HG03066 (cell line): Measurements from ENCODE around the gene TNF.

Source experiments
- ATAC-seq: cut with Tn5 transposase; IDR thresholded peaks from one replicate; pipeline ENCODE4 v1.9.1; 2021; ENCODE audit warnings: low read depth; ENCODE audit not compliant: unreplicated experiment

TNF gene

DNA sequence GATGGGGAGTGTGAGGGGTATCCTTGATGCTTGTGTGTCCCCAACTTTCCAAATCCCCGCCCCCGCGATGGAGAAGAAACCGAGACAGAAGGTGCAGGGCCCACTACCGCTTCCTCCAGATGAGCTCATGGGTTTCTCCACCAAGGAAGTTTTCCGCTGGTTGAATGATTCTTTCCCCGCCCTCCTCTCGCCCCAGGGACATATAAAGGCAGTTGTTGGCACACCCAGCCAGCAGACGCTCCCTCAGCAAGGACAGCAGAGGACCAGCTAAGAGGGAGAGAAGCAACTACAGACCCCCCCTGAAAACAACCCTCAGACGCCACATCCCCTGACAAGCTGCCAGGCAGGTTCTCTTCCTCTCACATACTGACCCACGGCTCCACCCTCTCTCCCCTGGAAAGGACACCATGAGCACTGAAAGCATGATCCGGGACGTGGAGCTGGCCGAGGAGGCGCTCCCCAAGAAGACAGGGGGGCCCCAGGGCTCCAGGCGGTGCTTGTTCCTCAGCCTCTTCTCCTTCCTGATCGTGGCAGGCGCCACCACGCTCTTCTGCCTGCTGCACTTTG lies at the start of gene TNF:
Gene TNF, plus strand, starts transcription at position 231 of the 567 bp plus-strand sequence. Its CDS starts 177 bp downstream, at position 408.
- no peak for ATAC-seq

- no peak for ATAC-seq
These were observed 49.3 kb upstream of the TNF start for GRCh38 chr6:31525932-31526591.

GRCh38 chr6:31528307-31528777 lies 47.0 kb upstream of the TNF start:
- no peak for ATAC-seq

DNA sequence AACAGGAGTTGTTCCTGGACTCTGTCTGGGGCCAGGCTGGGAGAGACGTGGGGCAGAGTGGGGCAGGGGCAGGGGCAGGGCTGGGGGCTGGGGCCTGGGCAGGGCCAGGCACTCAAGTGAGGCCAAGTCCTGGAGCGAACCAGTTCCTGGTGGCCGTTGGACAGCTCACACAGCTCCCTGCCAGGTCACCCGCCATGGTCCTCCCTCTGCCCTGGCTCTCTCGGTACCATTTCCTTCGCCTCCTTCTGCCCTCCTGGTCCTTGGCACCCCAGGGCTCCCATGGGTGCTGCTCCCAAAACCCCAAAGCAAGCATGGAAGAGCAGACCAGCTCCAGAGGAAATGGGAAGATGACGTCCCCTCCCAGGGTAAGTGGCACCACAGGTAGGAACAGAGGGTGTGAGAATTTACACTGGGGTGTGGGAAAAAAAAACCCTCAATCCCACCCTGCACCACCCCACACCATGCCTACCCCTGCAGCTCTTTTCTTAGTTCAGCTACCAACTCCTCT lies 46.5 kb upstream of the TNF start, which contains the start of gene MCCD1:
Gene MCCD1, plus strand, starts transcription at position 142 of the 508 bp plus-strand sequence. Its CDS starts 53 bp downstream, at position 195.
- no peak for ATAC-seq

- no peak for ATAC-seq
These were observed 45.8 kb upstream of the TNF start for GRCh38 chr6:31529329-31530150.

DNA sequence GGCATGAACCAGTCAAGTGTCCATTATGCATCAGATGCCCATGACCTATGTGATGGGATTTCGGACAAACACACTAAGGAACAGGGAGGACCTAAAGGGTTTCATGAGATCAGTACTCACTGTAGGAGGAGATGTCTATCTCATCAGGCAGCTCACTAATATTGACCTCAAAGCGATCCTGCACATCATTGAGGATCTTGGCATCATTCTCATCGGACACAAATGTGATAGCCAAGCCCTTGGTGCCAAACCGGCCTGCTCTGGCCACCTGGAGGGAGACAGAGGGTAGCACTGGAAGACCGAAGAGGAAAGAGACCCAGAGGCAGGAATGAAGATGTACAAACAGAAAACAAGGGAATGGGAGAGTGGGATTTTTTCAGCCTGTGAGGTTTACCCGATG lies 44.7 kb upstream of the TNF start:
- ATAC-seq = no peak

- ATAC-seq = no peak
These were observed 44.2 kb upstream of the TNF start for GRCh38 chr6:31531162-31531561.

- ATAC-seq = no peak
These were observed 43.4 kb upstream of the TNF start for GRCh38 chr6:31531771-31532643.

DNA sequence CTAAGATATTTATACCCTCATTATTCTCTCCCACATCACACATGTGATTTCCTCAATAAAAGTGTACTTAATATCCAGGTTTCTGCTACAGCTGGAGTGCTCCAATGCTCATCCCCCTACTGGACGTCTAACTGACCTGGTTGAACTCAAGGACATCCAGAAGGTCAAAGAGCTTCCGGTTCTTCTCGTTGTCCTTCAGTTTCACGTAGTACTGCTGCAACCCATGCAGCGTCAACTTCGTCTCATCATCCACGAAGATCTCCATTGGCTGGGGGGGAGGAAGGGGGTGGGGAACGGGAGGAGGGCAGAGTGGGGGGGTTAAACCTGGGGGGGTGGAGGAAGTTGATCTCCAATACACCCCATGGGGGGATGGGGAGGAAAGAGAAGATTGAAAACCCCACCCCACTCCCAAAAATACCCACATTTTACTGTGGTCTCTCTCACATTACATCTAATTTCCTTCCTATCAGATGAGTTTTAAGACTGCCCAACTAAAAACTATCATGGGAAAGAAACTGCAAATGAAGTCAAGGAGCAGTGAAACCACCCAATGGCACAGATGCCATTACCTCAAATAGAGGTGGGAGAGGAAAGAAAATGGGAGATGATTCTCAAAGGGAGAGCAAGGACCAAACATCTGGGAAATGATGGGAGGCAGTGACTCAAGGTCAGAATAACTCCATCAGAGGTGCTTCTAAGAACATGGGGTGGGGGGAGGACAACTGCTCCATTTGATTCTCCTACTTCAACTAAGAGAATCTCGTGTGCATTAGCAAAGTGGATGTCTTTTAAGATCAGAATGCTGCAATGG lies 42.5 kb upstream of the TNF start:
- no peak for ATAC-seq

GRCh38 chr6:31533455-31533841 lies 41.9 kb upstream of the TNF start:
- ATAC-seq = no peak

- no peak for ATAC-seq
These were observed 41.4 kb upstream of the TNF start for GRCh38 chr6:31534011-31534410.

DNA sequence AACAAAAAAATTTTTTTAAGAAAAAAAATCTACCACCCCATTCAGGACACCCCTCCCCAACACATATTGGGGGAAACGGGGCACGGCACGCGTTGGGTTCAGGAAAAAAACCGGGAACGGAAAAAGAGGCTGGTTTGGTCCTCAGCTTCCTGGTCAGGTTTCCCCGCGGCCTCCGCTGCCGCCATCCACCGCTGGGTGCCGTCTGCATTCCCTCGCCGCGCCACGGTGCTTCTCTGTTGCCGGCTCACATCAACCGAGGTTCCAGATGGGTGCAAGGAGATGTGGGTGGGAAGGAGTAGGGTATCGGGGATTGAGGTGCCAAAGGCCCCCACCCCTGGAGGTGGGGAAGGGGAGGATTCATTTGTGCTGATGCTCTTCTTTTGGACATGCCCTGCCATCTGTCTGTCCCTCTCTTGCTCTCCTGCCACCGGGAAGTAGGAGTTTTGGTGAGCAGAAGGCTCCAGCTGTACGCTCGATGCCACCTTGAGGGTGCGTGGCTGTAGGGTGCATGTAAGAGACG lies 40.8 kb upstream of the TNF start:
- no peak for ATAC-seq

DNA sequence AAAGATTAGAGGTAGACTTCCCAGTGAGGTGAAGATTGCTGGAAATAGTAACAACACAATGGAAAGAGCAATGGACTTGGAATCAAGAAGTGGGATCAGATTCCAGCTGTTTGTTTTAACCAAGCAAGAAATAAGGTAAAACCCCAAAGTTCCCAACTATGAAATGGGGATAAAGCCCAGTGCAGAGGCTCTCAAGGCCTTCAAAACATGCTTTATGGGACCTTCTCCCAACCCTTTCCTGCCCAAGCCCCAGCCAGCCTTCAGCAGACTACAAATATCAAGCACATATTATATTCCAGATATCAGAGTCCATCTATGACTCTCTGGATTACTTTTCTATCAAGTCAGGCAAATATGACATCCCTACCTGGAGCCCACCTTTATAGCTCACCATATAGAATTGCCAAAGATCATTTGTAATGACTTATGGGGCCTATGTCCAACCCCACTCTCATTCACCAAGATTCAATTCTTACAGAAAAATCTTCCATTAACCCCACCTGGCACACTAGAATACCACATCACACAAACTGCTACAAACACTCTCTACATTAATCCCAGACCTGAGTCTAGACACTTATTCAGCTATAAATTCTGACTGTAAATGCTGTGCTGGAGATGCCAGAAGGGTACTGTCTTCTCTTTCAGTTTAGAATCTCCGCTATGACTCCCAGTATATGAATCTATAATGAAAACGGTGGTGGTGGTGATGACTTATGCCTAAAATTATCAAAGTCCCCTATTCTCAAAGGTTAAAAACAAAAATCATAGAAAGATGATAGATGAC lies 39.6 kb upstream of the TNF start:
- no peak for ATAC-seq

DNA sequence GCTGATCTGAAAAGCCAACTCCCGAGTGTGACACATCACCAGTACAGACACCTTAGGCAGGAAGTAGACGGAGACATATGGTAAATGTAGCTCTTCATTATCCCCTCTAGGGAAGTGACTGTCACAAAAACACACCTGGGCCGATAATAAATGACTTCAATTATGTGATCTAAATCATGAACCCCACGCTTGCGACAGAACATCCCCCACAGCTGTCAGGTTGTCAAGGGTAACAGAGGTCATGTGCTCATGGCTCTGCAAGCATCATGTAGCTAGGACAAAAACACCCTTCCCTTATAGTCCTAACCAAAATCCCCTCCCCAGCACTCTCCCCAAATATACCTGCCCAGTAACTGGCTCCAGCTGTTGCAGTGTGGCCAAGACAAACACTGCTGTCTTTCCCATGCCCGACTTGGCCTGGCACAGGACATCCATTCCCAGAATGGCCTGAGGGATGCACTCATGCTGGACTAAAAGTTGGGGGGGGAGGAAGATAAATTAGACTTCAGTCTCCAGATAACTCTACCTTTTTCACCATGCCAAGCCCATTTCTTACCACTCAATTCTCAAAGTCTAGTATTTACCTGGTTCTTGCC lies 36.5 kb upstream of the TNF start:
- ATAC-seq = no peak

DNA sequence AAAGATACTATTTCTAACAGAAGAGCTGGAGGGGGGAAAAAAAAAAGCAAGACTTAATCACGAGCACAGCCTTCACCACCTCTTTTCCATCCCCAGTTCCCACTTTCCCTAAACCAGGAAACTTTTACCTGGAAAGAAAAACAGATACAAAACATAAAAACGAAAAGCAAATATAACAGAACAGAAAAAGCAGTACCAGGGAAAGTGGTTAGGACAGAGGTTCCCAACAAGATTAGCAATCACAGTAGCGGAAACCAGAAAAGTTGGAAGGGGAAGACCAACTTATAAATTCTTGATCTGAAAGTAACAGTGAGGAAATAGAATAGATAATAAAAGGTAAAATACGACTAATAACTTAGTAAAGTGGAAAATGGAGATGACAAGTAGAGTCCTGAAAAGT lies 34.7 kb upstream of the TNF start:
- ATAC-seq = no peak

DNA sequence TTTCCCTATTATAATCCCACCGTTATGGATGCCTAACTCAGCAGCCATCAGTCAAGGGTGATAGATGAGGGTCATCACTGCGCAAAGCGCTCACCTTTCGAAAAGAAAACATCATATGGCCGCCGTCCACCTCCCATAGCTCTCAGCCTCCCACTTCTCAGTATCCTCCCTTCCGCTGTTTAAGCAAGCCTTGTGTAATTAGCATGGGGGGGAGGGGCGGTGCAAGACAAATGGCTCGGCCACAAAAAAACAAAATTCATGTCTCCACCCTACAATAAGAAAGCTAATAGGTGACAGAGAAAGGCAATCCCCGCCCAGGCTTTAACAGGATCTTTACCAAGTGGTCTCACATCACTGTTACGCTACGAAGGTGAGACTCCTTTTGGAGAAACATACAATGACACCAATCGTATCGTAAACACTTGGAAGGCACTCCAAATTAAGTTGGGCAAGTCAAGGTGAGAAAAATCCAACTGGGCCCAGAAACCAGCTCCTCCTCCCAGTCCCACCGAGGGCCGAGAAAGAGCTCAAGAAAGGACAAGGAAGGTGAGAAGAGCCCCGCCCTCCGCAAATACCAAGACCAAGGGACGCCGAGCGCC lies 34.2 kb upstream of the TNF start:
- no peak for ATAC-seq

DNA sequence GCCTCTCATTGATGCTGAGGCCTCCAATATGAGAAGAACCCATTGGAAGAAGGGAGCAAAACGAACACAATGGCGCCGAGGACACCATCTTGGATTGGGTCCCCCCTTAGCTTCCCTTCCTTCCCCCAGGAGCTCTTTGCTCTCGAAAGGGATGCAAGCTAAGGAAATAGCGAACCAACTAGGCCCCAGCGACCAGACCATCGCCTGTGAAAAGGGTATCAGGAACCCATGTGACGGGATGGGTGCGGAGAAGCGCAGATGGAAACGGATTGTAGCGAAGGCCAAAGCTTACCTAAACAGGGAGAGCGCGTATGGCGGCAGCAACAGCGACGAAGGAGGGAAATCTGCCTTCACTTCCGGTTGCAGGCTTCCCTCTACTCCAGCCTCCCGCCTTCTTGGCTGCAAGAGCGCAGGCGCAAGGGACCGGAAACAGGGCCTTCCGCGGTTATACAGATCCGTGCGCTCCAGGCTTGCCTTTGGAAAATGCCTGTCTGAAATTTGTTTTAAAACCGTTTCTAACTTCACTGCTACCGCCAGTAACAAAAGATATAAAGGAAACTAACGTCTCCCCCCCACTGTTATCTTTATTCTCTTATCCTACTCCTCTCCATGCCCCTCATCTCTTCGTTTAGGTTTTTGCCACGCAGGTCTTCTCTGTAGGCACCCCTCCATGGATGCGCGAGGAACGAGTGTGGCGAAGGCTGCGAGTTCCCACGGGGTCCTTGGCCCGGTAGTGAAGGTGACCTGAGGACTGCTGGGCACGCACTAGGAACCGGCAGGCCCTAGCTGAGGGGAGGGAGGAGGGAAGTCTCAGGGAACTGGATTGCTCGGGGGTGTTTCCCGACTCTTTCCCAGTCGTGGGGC lies 33.5 kb upstream of the TNF start, which contains the start of gene DDX39B:
Gene DDX39B, minus strand, starts transcription at position 346 of the 864 bp plus-strand sequence. CDS start 1,471 bp downstream, outside the sequence.
- peak; percentile 65 for ATAC-seq
